Tibial artery (tissue), 4 donors: ENCODE results near the gene ARHGEF11.

ENCODE experiments used
- DNase-seq, 2 donors: peaks; one replicate each; pipeline ENCODE4 v3.0.0-alpha.2; 2019
- H3K27ac ChIP-seq, 2 donors: fragments of 200-600 bp; sonication (generic) in 1 of 2; 1 replicate in 1 of 2; 2 replicates in 1 of 2; pipeline ENCODE4 v1.5.1; 2018 to 2019; ENCODE audit warnings: mild to moderate bottlenecking in 1 of 2
- H3K27me3 ChIP-seq, 2 donors: fragments of 200-600 bp; sonication (generic) in 1 of 2; one replicate each; pipeline versions ENCODE4 v1.5.1 to v1.6.0; 2016 to 2019
- H3K36me3 ChIP-seq, 3 donors: fragments of 200-600 bp; sonication (generic) in 2 of 3; one replicate each; pipeline ENCODE4 v1.5.1; 2016 to 2019; ENCODE audit warnings: mild to moderate bottlenecking in 2 of 3
- H3K4me1 ChIP-seq, 4 donors: fragments of 200-600 bp; sonication (generic) in 2 of 4; 1 replicate in 3 of 4; 2 replicates in 1 of 4; pipeline ENCODE4 v1.5.1; 2016 to 2019
- H3K4me3 ChIP-seq, 2 donors: fragments of 200-600 bp; sonication (generic) in 1 of 2; 1 replicate in 1 of 2; 2 replicates in 1 of 2; pipeline ENCODE4 v1.5.1; 2018 to 2019; ENCODE audit warnings: mild to moderate bottlenecking in 2 of 2
- H3K9me3 ChIP-seq, 3 donors: fragments of 200-600 bp; sonication (generic) in 1 of 3; one replicate each; pipeline ENCODE4 v1.5.1; 2016 to 2019
- intact Hi-C: fragments of 100-400 bp; cut with DNase I; formaldehyde crosslinking; loops from one replicate; pipeline ENCODE4 v1.15.0; 2023; ENCODE audit warnings: low total_unique reads
- TF ChIP-seq, protein P1 (sequence below), 2 experiments: fragments of 200-600 bp in 1 of 2; fragments of 450-650 bp in 1 of 2; IDR thresholded peaks; one replicate each; pipeline ENCODE4 v1.5.1; 2017 to 2019; ENCODE audit warnings: antibody characterized with exemption in 2 of 2, mild to moderate bottlenecking in 1 of 2, moderate library complexity in 1 of 2

ARHGEF11 gene

DNA sequence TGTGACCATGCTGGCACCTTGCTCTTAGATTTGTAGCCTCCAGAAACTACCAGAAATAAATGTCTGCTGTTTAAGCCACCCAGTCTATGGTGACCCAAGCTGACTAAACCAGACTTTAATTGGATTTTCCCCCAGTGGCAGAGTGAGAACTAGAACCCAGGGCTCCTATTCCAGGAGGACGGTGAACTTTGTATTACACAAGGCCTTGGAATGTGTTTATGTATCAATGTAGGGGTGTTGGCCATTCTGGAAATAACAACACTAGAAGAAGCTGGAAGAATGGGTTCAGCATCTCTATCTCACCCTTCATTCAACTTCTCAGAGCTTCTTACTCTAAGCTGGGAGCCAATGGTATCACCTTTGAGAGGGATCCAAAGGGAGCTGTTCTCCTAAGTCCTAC is 37.0 kb downstream of the ARHGEF11 start:
- Histone ChIP-seq H3K9me3 (no peaks in the 10 kb centered on the region), H3K4me3 (no peak overlapping the region), H3K27ac (no peak overlapping the region), H3K4me1 (peaks cover 0 to 16% (median 4%) of the 10 kb centered on the region in 4 donors), H3K36me3 (no peaks in the 10 kb centered on the region), H3K27me3 (no peaks in the 10 kb centered on the region)
- intact Hi-C loops, result no loop called here
- TF ChIP-seq, protein P1, sequence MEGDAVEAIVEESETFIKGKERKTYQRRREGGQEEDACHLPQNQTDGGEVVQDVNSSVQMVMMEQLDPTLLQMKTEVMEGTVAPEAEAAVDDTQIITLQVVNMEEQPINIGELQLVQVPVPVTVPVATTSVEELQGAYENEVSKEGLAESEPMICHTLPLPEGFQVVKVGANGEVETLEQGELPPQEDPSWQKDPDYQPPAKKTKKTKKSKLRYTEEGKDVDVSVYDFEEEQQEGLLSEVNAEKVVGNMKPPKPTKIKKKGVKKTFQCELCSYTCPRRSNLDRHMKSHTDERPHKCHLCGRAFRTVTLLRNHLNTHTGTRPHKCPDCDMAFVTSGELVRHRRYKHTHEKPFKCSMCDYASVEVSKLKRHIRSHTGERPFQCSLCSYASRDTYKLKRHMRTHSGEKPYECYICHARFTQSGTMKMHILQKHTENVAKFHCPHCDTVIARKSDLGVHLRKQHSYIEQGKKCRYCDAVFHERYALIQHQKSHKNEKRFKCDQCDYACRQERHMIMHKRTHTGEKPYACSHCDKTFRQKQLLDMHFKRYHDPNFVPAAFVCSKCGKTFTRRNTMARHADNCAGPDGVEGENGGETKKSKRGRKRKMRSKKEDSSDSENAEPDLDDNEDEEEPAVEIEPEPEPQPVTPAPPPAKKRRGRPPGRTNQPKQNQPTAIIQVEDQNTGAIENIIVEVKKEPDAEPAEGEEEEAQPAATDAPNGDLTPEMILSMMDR (IDR thresholded peaks at IDR 0.05), result no peak
- DNase-seq, result no peak

DNA sequence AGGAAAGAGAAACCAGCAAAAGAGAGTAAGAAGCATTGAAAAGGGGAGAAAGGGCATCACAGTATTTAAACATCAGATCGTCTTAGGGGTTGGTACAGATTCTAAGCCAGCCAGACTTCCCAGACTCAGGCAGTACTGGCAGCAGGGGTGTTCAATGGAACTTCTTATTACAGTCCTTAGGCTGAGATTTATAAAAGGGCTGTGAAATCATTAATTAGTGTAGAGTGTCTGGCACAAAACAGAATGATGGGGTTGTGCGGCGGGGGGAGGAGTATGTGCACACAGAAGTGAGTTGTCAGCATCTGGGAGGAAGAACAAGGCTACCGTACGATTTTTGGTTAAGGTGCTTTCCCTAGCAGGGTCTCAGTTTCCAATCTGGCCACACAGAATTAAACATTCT is 38.2 kb downstream of the ARHGEF11 start:
- intact Hi-C loops, result no loop called here
- peaks cover 0 to 16% (median 4%) of the 10 kb centered on the region in 4 donors for H3K4me1 ChIP-seq

DNA sequence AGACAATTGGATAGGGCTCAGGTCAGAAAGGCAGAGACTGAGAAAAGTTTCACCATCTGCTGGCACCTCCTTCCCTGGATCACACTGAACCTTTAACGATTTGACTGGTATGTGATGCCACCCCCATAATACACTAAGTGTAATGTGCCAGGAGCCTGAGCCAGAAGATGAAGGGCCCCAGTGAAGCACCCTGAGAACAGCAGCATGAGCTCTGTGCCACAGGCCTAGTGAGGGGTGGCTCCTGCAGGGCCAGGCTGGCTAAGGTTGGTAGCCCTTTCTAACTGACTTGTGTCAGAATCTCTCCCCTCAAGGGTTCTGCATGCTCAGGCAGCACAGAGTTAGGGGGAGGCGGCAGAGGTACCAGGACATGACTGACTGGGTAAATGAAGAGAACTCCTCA is 38.9 kb downstream of the ARHGEF11 start:
- intact Hi-C loops, result no loop called here
- no peak for DNase-seq
- no peaks in the 10 kb centered on the region for H3K36me3 ChIP-seq
- no peaks in the 10 kb centered on the region for H3K27me3 ChIP-seq
- no peaks in the 10 kb centered on the region for H3K9me3 ChIP-seq
- TF ChIP-seq, protein P1 (IDR thresholded peaks at IDR 0.05), result no peak
- peaks cover 0 to 16% (median 4%) of the 10 kb centered on the region in 4 donors for H3K4me1 ChIP-seq
- no peak overlapping the region for H3K27ac ChIP-seq
- no peak overlapping the region for H3K4me3 ChIP-seq

More for the DNA sequence above, 38.2 kb downstream of the ARHGEF11 start:
- TF ChIP-seq, protein P1 (IDR thresholded peaks at IDR 0.05), result no peak
- Histone ChIP-seq H3K36me3 (no peaks in the 10 kb centered on the region), H3K27me3 (no peaks in the 10 kb centered on the region), H3K4me3 (no peak overlapping the region), H3K27ac (no peak overlapping the region), H3K9me3 (no peaks in the 10 kb centered on the region)
- no peak for DNase-seq

DNA sequence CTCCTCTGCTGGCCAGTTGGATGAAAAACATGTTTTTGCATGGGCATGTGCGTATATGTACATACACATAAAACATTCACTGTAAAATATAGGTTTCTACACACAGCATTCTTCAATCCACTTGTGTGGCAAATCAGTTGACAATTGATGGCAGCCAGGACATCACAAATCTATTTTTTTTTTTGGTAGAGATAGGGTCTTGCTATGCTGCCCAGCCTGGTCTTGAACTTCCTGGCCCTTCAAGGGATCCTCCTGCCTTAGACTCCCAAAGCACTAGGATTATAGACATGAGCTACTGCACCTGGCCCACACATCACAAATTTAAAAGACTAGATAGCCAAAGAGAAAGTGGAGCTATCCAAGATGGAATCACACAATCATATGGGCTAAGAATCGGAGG is 39.6 kb downstream of the ARHGEF11 start:
- no peak for DNase-seq
- intact Hi-C loops, result no loop called here

DNA sequence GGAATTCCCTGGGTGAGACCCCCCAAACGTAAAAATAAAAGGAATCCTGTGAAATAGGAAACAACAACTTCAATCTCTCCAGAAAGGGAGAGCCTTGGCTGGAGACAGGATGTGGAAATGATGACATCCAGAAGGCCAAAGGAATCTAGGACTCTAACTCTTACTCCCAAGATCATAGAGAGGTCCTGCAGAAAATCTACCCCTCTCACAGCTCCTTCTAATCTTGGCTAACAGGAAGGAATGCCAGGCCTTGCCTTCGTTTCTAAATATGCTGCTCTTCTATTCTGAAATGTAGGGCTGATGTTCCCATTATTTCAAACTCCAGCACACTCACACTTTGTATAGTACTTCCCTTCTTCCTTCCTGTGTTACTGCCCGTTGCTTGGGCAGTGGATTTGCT is 40.7 kb downstream of the ARHGEF11 start:
- Histone ChIP-seq H3K27ac (no peak overlapping the region), H3K36me3 (no peaks in the 10 kb centered on the region), H3K4me1 (peaks cover 0 to 16% (median 4%) of the 10 kb centered on the region in 4 donors), H3K9me3 (no peaks in the 10 kb centered on the region), H3K27me3 (no peaks in the 10 kb centered on the region), H3K4me3 (no peak overlapping the region)
- DNase-seq, result no peak
- intact Hi-C loops, result no loop called here
- TF ChIP-seq, protein P1 (IDR thresholded peaks at IDR 0.05), result no peak

More for the DNA sequence above, 39.6 kb downstream of the ARHGEF11 start:
- H3K9me3 ChIP-seq, result no peaks in the 10 kb centered on the region
- no peaks in the 10 kb centered on the region for H3K36me3 ChIP-seq
- no peak overlapping the region for H3K4me3 ChIP-seq
- no peaks in the 10 kb centered on the region for H3K27me3 ChIP-seq
- TF ChIP-seq, protein P1 (IDR thresholded peaks at IDR 0.05), result no peak
- peaks cover 0 to 16% (median 4%) of the 10 kb centered on the region in 4 donors for H3K4me1 ChIP-seq
- H3K27ac ChIP-seq, result no peak overlapping the region

DNA sequence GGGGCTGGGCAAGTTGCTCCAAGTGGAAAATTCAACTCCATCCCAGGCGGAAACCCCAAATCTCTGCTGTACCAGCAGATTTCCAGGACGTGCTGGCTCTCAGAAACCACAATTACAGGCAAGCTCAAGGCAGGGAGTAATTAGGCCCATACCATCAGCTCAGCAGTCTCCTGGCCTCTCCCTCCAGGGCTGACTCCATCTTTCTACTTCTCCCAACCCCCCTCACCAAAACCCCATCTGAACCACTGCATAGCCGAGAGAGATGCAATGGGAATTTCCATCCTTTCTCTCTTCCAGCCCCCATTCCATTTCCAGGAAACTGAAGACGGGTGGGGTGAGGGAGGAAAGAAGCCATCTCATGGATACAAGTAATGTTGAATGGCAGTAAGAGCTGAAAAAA is 41.2 kb downstream of the ARHGEF11 start:
- TF ChIP-seq, protein P1 (IDR thresholded peaks at IDR 0.05), result no peak
- Histone ChIP-seq H3K36me3 (no peaks in the 10 kb centered on the region), H3K4me3 (no peak overlapping the region), H3K27me3 (no peaks in the 10 kb centered on the region), H3K4me1 (peaks cover 0 to 16% (median 4%) of the 10 kb centered on the region in 4 donors), H3K9me3 (no peaks in the 10 kb centered on the region), H3K27ac (no peak overlapping the region)
- DNase-seq, result no peak
- intact Hi-C loops, result no loop called here
